ENCODE results near the gene STX17.

STX17 gene

GRCh38 chr9:99906403-99907207 is at the start of gene STX17 (continued):
- TF ChIP-seq, protein P1, sequence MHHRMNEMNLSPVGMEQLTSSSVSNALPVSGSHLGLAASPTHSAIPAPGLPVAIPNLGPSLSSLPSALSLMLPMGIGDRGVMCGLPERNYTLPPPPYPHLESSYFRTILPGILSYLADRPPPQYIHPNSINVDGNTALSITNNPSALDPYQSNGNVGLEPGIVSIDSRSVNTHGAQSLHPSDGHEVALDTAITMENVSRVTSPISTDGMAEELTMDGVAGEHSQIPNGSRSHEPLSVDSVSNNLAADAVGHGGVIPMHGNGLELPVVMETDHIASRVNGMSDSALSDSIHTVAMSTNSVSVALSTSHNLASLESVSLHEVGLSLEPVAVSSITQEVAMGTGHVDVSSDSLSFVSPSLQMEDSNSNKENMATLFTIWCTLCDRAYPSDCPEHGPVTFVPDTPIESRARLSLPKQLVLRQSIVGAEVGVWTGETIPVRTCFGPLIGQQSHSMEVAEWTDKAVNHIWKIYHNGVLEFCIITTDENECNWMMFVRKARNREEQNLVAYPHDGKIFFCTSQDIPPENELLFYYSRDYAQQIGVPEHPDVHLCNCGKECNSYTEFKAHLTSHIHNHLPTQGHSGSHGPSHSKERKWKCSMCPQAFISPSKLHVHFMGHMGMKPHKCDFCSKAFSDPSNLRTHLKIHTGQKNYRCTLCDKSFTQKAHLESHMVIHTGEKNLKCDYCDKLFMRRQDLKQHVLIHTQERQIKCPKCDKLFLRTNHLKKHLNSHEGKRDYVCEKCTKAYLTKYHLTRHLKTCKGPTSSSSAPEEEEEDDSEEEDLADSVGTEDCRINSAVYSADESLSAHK (tag by site-specific recombination; IDR thresholded peaks at IDR 0.05): no peak
- TF ChIP-seq, protein P2, sequence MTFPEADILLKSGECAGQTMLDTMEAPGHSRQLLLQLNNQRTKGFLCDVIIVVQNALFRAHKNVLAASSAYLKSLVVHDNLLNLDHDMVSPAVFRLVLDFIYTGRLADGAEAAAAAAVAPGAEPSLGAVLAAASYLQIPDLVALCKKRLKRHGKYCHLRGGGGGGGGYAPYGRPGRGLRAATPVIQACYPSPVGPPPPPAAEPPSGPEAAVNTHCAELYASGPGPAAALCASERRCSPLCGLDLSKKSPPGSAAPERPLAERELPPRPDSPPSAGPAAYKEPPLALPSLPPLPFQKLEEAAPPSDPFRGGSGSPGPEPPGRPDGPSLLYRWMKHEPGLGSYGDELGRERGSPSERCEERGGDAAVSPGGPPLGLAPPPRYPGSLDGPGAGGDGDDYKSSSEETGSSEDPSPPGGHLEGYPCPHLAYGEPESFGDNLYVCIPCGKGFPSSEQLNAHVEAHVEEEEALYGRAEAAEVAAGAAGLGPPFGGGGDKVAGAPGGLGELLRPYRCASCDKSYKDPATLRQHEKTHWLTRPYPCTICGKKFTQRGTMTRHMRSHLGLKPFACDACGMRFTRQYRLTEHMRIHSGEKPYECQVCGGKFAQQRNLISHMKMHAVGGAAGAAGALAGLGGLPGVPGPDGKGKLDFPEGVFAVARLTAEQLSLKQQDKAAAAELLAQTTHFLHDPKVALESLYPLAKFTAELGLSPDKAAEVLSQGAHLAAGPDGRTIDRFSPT (tag by site-specific recombination; IDR thresholded peaks at IDR 0.05): peak; percentile 81
- TF ChIP-seq YY2 (tag by site-specific recombination; IDR thresholded peaks at IDR 0.05): no peak
- TF ChIP-seq ZNF404 (tag by site-specific recombination; IDR thresholded peaks at IDR 0.05): no peak
- no peak for TF ChIP-seq ZBTB1 (tag by site-specific recombination; IDR thresholded peaks at IDR 0.05)
- TF ChIP-seq ZNF175 (tag by site-specific recombination; IDR thresholded peaks at IDR 0.05): no peak
- peak; percentile 58 for TF ChIP-seq ZEB2 (tag by site-specific recombination; IDR thresholded peaks at IDR 0.05)
- no peak for TF ChIP-seq ZNF266 (tag by site-specific recombination; IDR thresholded peaks at IDR 0.05; ENCODE audit: low read depth)
- peak; percentile 80 for TF ChIP-seq GLIS1 (tag by site-specific recombination; IDR thresholded peaks at IDR 0.05)
- peak; percentile 24 for TF ChIP-seq SP2 (tag by site-specific recombination; IDR thresholded peaks at IDR 0.05)
- peak; percentile 79 for TF ChIP-seq ZBTB26 (tag by site-specific recombination; optimal IDR thresholded peaks at IDR 0.05)
- TF ChIP-seq ZNF311 (tag by site-specific recombination; IDR thresholded peaks at IDR 0.05; ENCODE audit: borderline replicate concordance): no peak
- TF ChIP-seq, protein P3, sequence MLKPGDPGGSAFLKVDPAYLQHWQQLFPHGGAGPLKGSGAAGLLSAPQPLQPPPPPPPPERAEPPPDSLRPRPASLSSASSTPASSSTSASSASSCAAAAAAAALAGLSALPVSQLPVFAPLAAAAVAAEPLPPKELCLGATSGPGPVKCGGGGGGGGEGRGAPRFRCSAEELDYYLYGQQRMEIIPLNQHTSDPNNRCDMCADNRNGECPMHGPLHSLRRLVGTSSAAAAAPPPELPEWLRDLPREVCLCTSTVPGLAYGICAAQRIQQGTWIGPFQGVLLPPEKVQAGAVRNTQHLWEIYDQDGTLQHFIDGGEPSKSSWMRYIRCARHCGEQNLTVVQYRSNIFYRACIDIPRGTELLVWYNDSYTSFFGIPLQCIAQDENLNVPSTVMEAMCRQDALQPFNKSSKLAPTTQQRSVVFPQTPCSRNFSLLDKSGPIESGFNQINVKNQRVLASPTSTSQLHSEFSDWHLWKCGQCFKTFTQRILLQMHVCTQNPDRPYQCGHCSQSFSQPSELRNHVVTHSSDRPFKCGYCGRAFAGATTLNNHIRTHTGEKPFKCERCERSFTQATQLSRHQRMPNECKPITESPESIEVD (tag by site-specific recombination; IDR thresholded peaks at IDR 0.05): no peak
- TF ChIP-seq ZNF155 (tag by site-specific recombination; IDR thresholded peaks at IDR 0.05): no peak
- no peak for TF ChIP-seq ZNF426 (tag by site-specific recombination; IDR thresholded peaks at IDR 0.05)
- peak; percentile 37; the same call in 1 of the 2 replicates for TF ChIP-seq ZNF580 (tag by site-specific recombination; IDR thresholded peaks at IDR 0.05)
- no peak for TF ChIP-seq ZNF350 (tag by site-specific recombination; IDR thresholded peaks at IDR 0.05)
- TF ChIP-seq YY1 (tag by site-specific recombination; IDR thresholded peaks at IDR 0.05): peak; percentile 15; the same call in 1 of the 2 replicates
- no peak for TF ChIP-seq ZNF146 (tag by site-specific recombination; IDR thresholded peaks at IDR 0.05)
- no peak for TF ChIP-seq ZNF624 (tag by site-specific recombination; IDR thresholded peaks at IDR 0.05)
- no peak for TF ChIP-seq ZNF571 (tag by site-specific recombination; IDR thresholded peaks at IDR 0.05)
- TF ChIP-seq ZFP37 (tag by site-specific recombination; IDR thresholded peaks at IDR 0.05): peak; percentile 92
- TF ChIP-seq ZNF555 (tag by site-specific recombination; conservative IDR thresholded peaks at IDR 0.05): no peak
- no peak for TF ChIP-seq REPIN1 (tag by site-specific recombination; IDR thresholded peaks at IDR 0.05; ENCODE audit: low read depth)
- 0 out of 2 replicates have a peak, but pooled peaks have one; percentile 17 for TF ChIP-seq ZSCAN4 (tag by site-specific recombination; IDR thresholded peaks at IDR 0.05)
- TF ChIP-seq ZBTB21 (tag by site-specific recombination; IDR thresholded peaks at IDR 0.05): 0 out of 2 replicates have a peak, but pooled peaks have one; percentile 12
- TF ChIP-seq BCL11A (tag by site-specific recombination; IDR thresholded peaks at IDR 0.05; ENCODE audit: low read depth): no peak
- TF ChIP-seq, protein P4, sequence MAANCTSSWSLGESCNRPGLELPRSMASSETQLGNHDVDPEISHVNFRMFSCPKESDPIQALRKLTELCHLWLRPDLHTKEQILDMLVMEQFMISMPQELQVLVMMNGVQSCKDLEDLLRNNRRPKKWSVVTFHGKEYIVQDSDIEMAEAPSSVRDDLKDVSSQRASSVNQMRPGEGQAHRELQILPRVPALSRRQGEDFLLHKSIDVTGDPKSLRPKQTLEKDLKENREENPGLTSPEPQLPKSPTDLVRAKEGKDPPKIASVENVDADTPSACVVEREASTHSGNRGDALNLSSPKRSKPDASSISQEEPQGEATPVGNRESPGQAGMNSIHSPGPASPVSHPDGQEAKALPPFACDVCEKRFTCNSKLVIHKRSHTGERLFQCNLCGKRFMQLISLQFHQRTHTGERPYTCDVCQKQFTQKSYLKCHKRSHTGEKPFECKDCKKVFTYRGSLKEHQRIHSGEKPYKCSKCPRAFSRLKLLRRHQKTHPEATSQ (tag by site-specific recombination; IDR thresholded peaks at IDR 0.05): no peak
- TF ChIP-seq ZNF600 (tag by site-specific recombination; IDR thresholded peaks at IDR 0.05): peak; percentile 68
- no peak for TF ChIP-seq ZNF530 (tag by site-specific recombination; IDR thresholded peaks at IDR 0.05; ENCODE audit: low read depth)
